Suprapubic skin (tissue), 3 donors: ENCODE data around the gene GALNT8.

ENCODE experiments used
- EP300 ChIP-seq: sonication (generic); formaldehyde crosslinking; IDR thresholded peaks from one replicate; pipeline ENCODE4 v1.6.1; 2017; ENCODE audit warnings: antibody characterized with exemption
- POLR2A ChIP-seq, 2 donors: fragments of 450-650 bp; IDR thresholded peaks; one replicate each; pipeline ENCODE4 v1.6.1; 2017; ENCODE audit warnings: antibody characterized with exemption in 2 of 2, mild to moderate bottlenecking in 2 of 2, moderate library complexity in 2 of 2
- TF ChIP-seq, protein P1 (sequence below), 2 donors: fragments of 200-600 bp in 1 of 2; fragments of 450-650 bp in 1 of 2; sonication (generic) in 1 of 2; IDR thresholded peaks; one replicate each; pipeline ENCODE4 v1.5.1; 2016 to 2019; ENCODE audit warnings: antibody characterized with exemption in 2 of 2, mild to moderate bottlenecking in 1 of 2, moderate library complexity in 1 of 2

GRCh38 chr12:4717806-4718205 lies 2.4 kb upstream of the GALNT8 start:
- TF ChIP-seq, protein P1, sequence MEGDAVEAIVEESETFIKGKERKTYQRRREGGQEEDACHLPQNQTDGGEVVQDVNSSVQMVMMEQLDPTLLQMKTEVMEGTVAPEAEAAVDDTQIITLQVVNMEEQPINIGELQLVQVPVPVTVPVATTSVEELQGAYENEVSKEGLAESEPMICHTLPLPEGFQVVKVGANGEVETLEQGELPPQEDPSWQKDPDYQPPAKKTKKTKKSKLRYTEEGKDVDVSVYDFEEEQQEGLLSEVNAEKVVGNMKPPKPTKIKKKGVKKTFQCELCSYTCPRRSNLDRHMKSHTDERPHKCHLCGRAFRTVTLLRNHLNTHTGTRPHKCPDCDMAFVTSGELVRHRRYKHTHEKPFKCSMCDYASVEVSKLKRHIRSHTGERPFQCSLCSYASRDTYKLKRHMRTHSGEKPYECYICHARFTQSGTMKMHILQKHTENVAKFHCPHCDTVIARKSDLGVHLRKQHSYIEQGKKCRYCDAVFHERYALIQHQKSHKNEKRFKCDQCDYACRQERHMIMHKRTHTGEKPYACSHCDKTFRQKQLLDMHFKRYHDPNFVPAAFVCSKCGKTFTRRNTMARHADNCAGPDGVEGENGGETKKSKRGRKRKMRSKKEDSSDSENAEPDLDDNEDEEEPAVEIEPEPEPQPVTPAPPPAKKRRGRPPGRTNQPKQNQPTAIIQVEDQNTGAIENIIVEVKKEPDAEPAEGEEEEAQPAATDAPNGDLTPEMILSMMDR (IDR thresholded peaks at IDR 0.05): no peak
- TF ChIP-seq EP300 (no peak), POLR2A (IDR thresholded peaks at IDR 0.05) (no peak)
